HG03442 (cell line): ENCODE results near the gene DDX17.

Source experiments
- ATAC-seq: cut with Tn5 transposase; IDR thresholded peaks from one replicate; pipeline ENCODE4 v1.9.1; 2021; ENCODE audit warnings: mild to moderate bottlenecking, moderate library complexity; ENCODE audit not compliant: unreplicated experiment

The DDX17 gene

GRCh38 chr22:38451404-38451803, 54.7 kb downstream of the DDX17 start:
- no peak for ATAC-seq

GRCh38 chr22:38450234-38450797, 55.8 kb downstream of the DDX17 start:
- no peak for ATAC-seq

GRCh38 chr22:38449776-38450175, 56.3 kb downstream of the DDX17 start:
- ATAC-seq, result no peak

GRCh38 chr22:38448945-38449745, 57.0 kb downstream of the DDX17 start:
- no peak for ATAC-seq

GRCh38 chr22:38446018-38446601, 60.0 kb downstream of the DDX17 start:
- no peak for ATAC-seq

- no peak for ATAC-seq
Measured at GRCh38 chr22:38444783-38445182, 61.3 kb downstream of the DDX17 start.

GRCh38 chr22:38443628-38444521, 62.2 kb downstream of the DDX17 start:
- ATAC-seq, result no peak

- no peak for ATAC-seq
Measured at GRCh38 chr22:38442967-38443627, 63.0 kb downstream of the DDX17 start.

GRCh38 chr22:38441620-38442287, 64.4 kb downstream of the DDX17 start:
- no peak for ATAC-seq

- no peak for ATAC-seq
Measured at GRCh38 chr22:38440747-38441350, 65.3 kb downstream of the DDX17 start.

GRCh38 chr22:38437416-38437815, 68.7 kb downstream of the DDX17 start:
- ATAC-seq, result no peak

GRCh38 chr22:38436629-38437395, 69.3 kb downstream of the DDX17 start:
- no peak for ATAC-seq

GRCh38 chr22:38435965-38436364, 70.1 kb downstream of the DDX17 start:
- no peak for ATAC-seq

- ATAC-seq, result no peak
Measured at GRCh38 chr22:38435010-38435409, 71.1 kb downstream of the DDX17 start.

GRCh38 chr22:38433871-38434270, 72.2 kb downstream of the DDX17 start:
- no peak for ATAC-seq
